ENCODE data around the gene SGIP1.

Gene SGIP1

DNA sequence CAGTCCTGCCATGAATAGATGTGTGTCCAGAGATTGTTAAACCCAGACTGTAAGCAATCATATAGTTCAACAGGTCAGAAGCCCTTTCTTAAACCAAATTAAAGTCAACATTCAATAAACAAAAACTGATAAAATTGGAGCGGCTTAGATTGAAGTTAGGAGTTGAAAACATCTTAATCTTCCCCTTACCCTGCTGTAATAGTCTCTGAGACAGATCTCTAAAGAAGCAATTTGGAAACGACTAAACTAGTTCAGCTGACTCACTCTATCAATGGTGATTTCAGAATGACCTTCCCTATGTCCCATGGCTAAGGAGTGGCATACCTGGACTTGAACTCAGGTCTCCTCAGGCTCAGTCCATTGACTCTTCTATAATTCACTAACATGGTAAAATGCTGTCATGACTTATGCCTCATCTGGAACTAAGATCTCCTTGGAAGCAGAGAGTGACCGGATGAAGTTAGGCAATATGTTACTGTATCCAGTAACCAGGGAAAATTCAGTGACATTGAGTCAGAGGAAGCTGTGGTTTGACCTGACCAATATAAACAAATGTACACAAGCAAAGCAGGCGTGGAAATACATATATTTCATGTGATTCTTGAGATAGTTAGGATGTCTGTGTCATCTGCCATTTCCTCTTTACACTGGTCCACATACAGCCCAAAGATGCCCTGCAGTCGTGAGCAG is 30.1 kb downstream of the SGIP1 start:
- in situ Hi-C loops (cut with MboI; ENCODE audit: low sequenced_read_pairs, unreplicated experiment), result no loop called here
- TF ChIP-seq, protein P1, sequence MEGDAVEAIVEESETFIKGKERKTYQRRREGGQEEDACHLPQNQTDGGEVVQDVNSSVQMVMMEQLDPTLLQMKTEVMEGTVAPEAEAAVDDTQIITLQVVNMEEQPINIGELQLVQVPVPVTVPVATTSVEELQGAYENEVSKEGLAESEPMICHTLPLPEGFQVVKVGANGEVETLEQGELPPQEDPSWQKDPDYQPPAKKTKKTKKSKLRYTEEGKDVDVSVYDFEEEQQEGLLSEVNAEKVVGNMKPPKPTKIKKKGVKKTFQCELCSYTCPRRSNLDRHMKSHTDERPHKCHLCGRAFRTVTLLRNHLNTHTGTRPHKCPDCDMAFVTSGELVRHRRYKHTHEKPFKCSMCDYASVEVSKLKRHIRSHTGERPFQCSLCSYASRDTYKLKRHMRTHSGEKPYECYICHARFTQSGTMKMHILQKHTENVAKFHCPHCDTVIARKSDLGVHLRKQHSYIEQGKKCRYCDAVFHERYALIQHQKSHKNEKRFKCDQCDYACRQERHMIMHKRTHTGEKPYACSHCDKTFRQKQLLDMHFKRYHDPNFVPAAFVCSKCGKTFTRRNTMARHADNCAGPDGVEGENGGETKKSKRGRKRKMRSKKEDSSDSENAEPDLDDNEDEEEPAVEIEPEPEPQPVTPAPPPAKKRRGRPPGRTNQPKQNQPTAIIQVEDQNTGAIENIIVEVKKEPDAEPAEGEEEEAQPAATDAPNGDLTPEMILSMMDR (IDR thresholded peaks at IDR 0.05; ENCODE audit: borderline replicate concordance, control extremely low read depth, extremely low read depth, insufficient read depth, missing control alignments), result no peak
- DNase-seq (ENCODE audit: low spot score), result no peak

DNA sequence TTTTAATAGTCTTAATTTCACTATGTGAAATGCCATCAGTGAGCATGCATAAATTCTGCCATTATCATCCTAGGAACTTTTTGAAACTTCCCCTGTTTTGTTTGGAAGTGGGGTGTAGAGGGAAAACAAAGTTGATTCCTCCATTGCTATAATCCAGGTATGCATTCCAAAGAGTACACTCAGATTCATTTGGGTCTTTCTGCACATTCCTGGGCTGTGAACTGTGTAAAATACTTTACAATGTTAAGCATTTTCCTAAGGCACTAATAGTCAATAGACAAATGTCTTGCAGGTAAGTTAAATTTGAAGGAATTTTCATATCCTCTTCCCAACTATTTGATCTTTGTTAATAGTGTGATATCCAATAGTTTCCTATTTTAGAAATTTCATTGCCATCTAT is 36.2 kb downstream of the SGIP1 start:
- in situ Hi-C loops (cut with MboI; ENCODE audit: low sequenced_read_pairs, unreplicated experiment), result no loop called here
- TF ChIP-seq, protein P1 (IDR thresholded peaks at IDR 0.05; ENCODE audit: borderline replicate concordance, control extremely low read depth, extremely low read depth, insufficient read depth, missing control alignments), result no peak
- no peak for DNase-seq (ENCODE audit: low spot score)

DNA sequence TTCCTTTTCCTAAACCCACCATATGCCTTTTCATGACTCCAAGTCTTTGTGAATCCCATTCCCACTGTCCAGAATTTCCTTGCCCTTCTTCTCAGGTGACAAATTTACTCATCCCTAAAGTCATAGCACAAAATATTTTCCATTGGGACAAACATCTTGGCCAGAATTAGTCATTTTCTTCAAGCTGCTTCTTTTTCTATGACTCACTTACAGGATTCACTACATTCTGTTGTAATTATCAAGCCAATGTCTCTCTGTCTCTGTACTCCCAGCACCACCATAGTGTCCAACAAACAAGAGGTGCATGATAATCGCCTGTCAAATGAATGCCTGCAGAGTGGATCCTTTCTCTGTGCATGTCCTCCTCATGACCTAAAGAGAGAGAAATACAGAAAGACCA is 37.8 kb downstream of the SGIP1 start:
- DNase-seq (ENCODE audit: low spot score), result no peak
- in situ Hi-C loops (cut with MboI; ENCODE audit: low sequenced_read_pairs, unreplicated experiment), result no loop called here
- TF ChIP-seq, protein P1 (IDR thresholded peaks at IDR 0.05; ENCODE audit: borderline replicate concordance, control extremely low read depth, extremely low read depth, insufficient read depth, missing control alignments), result no peak

DNA sequence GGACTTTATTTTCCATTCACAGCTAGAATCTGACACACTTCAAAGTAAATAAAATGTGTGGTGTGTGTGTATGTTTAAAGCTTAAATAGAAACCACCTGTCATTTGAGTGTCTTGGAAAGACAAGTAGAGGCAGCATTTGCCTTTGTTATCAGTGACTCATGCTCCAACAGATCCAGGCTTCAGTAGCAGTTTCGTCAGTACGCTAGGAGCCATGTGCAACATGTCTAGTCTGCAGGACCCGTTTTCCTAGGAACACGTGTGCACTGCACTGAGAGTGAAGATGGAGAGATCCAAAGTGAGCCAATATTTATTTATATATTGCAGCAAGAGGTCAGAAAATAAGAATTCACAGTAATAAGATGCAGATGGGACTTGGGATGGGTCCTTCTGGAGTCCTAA is 41.8 kb downstream of the SGIP1 start:
- DNase-seq (ENCODE audit: low spot score), result no peak
- TF ChIP-seq, protein P1 (IDR thresholded peaks at IDR 0.05; ENCODE audit: borderline replicate concordance, control extremely low read depth, extremely low read depth, insufficient read depth, missing control alignments), result no peak
- in situ Hi-C loops (cut with MboI; ENCODE audit: low sequenced_read_pairs, unreplicated experiment), result no loop called here

DNA sequence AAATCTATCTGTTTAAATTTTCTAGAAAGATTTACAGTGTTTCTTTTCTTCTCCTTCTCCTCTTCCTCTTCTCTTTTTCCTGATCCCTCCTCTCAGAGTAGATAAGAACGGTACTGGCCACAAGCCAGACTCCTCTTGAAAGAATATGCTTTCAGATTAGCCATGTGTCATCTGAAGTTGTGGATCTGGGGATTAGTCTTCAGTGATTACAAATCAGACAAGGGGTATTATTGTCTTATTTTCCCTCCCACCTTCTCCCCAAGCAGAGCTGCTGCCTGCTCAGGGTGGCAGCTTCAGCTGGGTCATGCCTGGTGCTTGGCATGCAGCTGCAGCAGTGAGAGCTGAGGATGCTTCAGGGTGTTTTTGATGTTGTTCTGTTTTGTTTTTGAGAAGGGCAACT is 42.7 kb downstream of the SGIP1 start:
- no peak for DNase-seq (ENCODE audit: low spot score)
- in situ Hi-C loops (cut with MboI; ENCODE audit: low sequenced_read_pairs, unreplicated experiment), result no loop called here
- TF ChIP-seq, protein P1 (IDR thresholded peaks at IDR 0.05; ENCODE audit: borderline replicate concordance, control extremely low read depth, extremely low read depth, insufficient read depth, missing control alignments), result no peak

DNA sequence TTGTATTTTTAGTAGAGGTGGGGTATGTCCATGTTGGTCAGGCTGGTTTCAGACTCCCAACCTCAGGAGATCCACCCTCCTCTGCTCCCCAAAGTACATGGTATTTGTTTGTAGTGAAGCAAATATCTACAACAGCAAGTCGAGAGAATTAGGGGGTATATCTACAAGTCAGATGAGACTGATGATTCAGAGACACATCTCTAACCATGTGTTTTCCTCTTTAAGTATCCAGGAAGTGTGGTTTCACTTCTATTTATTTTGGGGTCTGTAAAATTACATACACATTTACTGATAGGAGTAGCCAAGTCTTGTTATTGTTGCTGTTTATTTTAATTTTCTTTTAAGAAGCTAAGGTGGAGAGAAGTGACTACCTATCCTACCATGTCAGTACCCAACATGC is 44.9 kb downstream of the SGIP1 start:
- TF ChIP-seq, protein P1 (IDR thresholded peaks at IDR 0.05; ENCODE audit: borderline replicate concordance, control extremely low read depth, extremely low read depth, insufficient read depth, missing control alignments), result no peak
- in situ Hi-C loops (cut with MboI; ENCODE audit: low sequenced_read_pairs, unreplicated experiment), result no loop called here
- no peak for DNase-seq (ENCODE audit: low spot score)

Measured in GM13976 (cell line).